HG02642 (cell line): ENCODE results near the gene BANF1.

Experiments used
- ATAC-seq: cut with Tn5 transposase; IDR thresholded peaks from one replicate; pipeline ENCODE4 v1.9.1; 2021; ENCODE audit warnings: mild to moderate bottlenecking; ENCODE audit not compliant: unreplicated experiment, poor library complexity

Gene BANF1

GRCh38 chr11:66001942-66002647, at the start of gene BANF1, which contains the start of gene EIF1AD:
Gene BANF1 (plus strand): TSS chr11:66002503. CDS start chr11:66003251, 748 bp downstream.
Gene EIF1AD (minus strand): TSS chr11:66002157. CDS start chr11:66000389, 1,768 bp downstream.
- peak; percentile 83 for ATAC-seq

- no peak for ATAC-seq
Measured at GRCh38 chr11:65953471-65953870, 48.8 kb upstream of the BANF1 start.

- no peak for ATAC-seq
Measured at GRCh38 chr11:65954771-65955170, 47.5 kb upstream of the BANF1 start.

- ATAC-seq = no peak
Measured at GRCh38 chr11:65958291-65958690, 44.0 kb upstream of the BANF1 start.

- ATAC-seq = no peak
Measured at GRCh38 chr11:65958774-65959420, 43.4 kb upstream of the BANF1 start.

GRCh38 chr11:65960824-65961266, 41.5 kb upstream of the BANF1 start:
- ATAC-seq = no peak

GRCh38 chr11:65961267-65962140, 40.8 kb upstream of the BANF1 start, which contains the start of gene SART1:
Gene SART1 (plus strand): TSS chr11:65961734. CDS start chr11:65961781, 47 bp downstream.
- peak; percentile 91 for ATAC-seq

GRCh38 chr11:65962141-65962564, 40.1 kb upstream of the BANF1 start:
- no peak for ATAC-seq

- ATAC-seq = no peak
Measured at GRCh38 chr11:65964906-65965305, 37.4 kb upstream of the BANF1 start.

GRCh38 chr11:65965986-65966762, 36.1 kb upstream of the BANF1 start:
- no peak for ATAC-seq

- no peak for ATAC-seq
Measured at GRCh38 chr11:65967329-65967934, 34.9 kb upstream of the BANF1 start.

GRCh38 chr11:65968600-65969482, 33.5 kb upstream of the BANF1 start:
- ATAC-seq = no peak

- no peak for ATAC-seq
Measured at GRCh38 chr11:65972116-65972515, 30.2 kb upstream of the BANF1 start.

GRCh38 chr11:65973439-65974110, 28.7 kb upstream of the BANF1 start:
- ATAC-seq = no peak

GRCh38 chr11:65975771-65976170, 26.5 kb upstream of the BANF1 start:
- no peak for ATAC-seq

- ATAC-seq = no peak
Measured at GRCh38 chr11:65976216-65977176, 25.8 kb upstream of the BANF1 start.
